Trophoblast cell (in vitro differentiated cells and primary cell): Measurements from ENCODE around the gene SAMD14.

ENCODE experiments used
- DNase-seq, 2 donors: peaks; one replicate each; pipeline ENCODE4 v3.0.0-alpha.2; 2016
- H2AFZ ChIP-seq: 2 replicates; pipeline ENCODE4 v1.6.1; 2013; ENCODE audit warnings: low read length, moderate library complexity, mild to moderate bottlenecking; ENCODE audit not compliant: insufficient read depth, poor library complexity
- H2AK5ac ChIP-seq: 2 replicates; pipeline ENCODE4 v1.6.1; 2013; ENCODE audit warnings: mild to moderate bottlenecking, low read length
- H2BK120ac ChIP-seq: 2 replicates; pipeline ENCODE4 v1.6.1; 2013; ENCODE audit warnings: low read length, mild to moderate bottlenecking, moderate library complexity; ENCODE audit not compliant: insufficient read depth, poor library complexity
- H2BK12ac ChIP-seq: 2 replicates; pipeline ENCODE4 v1.6.1; 2013; ENCODE audit warnings: mild to moderate bottlenecking, low read length, moderate library complexity
- H2BK5ac ChIP-seq: 2 replicates; pipeline ENCODE4 v1.6.1; 2013; ENCODE audit warnings: low read length, low read depth, moderate library complexity, mild to moderate bottlenecking; ENCODE audit not compliant: poor library complexity
- H3K14ac ChIP-seq: 2 replicates; pipeline ENCODE4 v1.6.1; 2013; ENCODE audit warnings: mild to moderate bottlenecking, low read length
- H3K18ac ChIP-seq: 2 replicates; pipeline ENCODE4 v1.6.1; 2013; ENCODE audit warnings: mild to moderate bottlenecking, low read length
- H3K23ac ChIP-seq: 2 replicates; pipeline ENCODE4 v1.6.1; 2013; ENCODE audit warnings: low read length
- H3K27ac ChIP-seq: 2 replicates; pipeline ENCODE4 v1.5.1; 2013; ENCODE audit warnings: low read depth, mild to moderate bottlenecking, inconsistent platforms, low read length, moderate library complexity
- H3K27me3 ChIP-seq: 2 replicates; pipeline ENCODE4 v1.6.1; 2013; ENCODE audit warnings: inconsistent platforms, mild to moderate bottlenecking, low read length, moderate library complexity; ENCODE audit not compliant: insufficient read depth
- H3K36me3 ChIP-seq, 2 experiments: 1 replicate in 1 of 2; 2 replicates in 1 of 2; pipeline ENCODE4 v1.6.1; 2013; ENCODE audit warnings: low read length in 2 of 2, mild to moderate bottlenecking in 2 of 2, moderate library complexity in 1 of 2; ENCODE audit not compliant: insufficient read depth in 2 of 2, control insufficient read depth in 1 of 2
- H3K4ac ChIP-seq: 2 replicates; pipeline ENCODE4 v1.6.1; 2013; ENCODE audit warnings: low read depth, mild to moderate bottlenecking, low read length, moderate library complexity
- H3K4me1 ChIP-seq, 2 experiments: 1 replicate in 1 of 2; 2 replicates in 1 of 2; pipeline ENCODE4 v1.6.1; 2013; ENCODE audit warnings: low read length in 2 of 2, mild to moderate bottlenecking in 2 of 2, moderate library complexity in 1 of 2; ENCODE audit not compliant: insufficient read depth in 2 of 2, control insufficient read depth in 1 of 2
- H3K4me2 ChIP-seq: 2 replicates; pipeline ENCODE4 v1.6.1; 2013; ENCODE audit warnings: inconsistent platforms, mild to moderate bottlenecking, low read length, moderate library complexity
- H3K4me3 ChIP-seq: 2 replicates; pipeline ENCODE4 v1.5.1; 2013; ENCODE audit warnings: mild to moderate bottlenecking, low read depth, low read length, inconsistent platforms
- H3K79me1 ChIP-seq: one replicate; pipeline ENCODE4 v1.6.1; 2013; ENCODE audit warnings: low read length
- H3K79me2 ChIP-seq: 2 replicates; pipeline ENCODE4 v1.6.1; 2013; ENCODE audit warnings: low read length, mild to moderate bottlenecking; ENCODE audit not compliant: control insufficient read depth, insufficient read depth, poor library complexity
- H3K9ac ChIP-seq: 2 replicates; pipeline ENCODE4 v1.6.1; 2013; ENCODE audit warnings: mild to moderate bottlenecking, low read length
- H3K9me3 ChIP-seq: 2 replicates; pipeline ENCODE4 v1.6.1; 2013; ENCODE audit warnings: low read depth, mild to moderate bottlenecking, control low read depth, inconsistent platforms, low read length; ENCODE audit not compliant: insufficient read depth
- H4K12ac ChIP-seq: 2 replicates; pipeline ENCODE4 v1.6.1; 2013; ENCODE audit warnings: low read depth, mild to moderate bottlenecking, low read length, moderate library complexity
- H4K8ac ChIP-seq: 2 replicates; pipeline ENCODE4 v1.6.1; 2013; ENCODE audit warnings: low read depth, mild to moderate bottlenecking, low read length, moderate library complexity
- H4K91ac ChIP-seq: one replicate; pipeline ENCODE4 v1.6.1; 2013; ENCODE audit warnings: low read depth, mild to moderate bottlenecking, low read length, moderate library complexity
- WGBS: extraction: QIAGEN DNeasy Blood & Tissue Kit; methylation state at CpG from one replicate; pipeline ENCODE4 v1.1.7; 2013; ENCODE audit warnings: missing lambda C conversion rate; ENCODE audit not compliant: insufficient read length, insufficient coverage; ENCODE audit errors: extremely low coverage; 5-methylcytosine and 5-hydroxymethylcytosine counted together

Gene SAMD14

GRCh38 chr17:50080096-50080480 is 49.9 kb downstream of the SAMD14 start:
- H2BK12ac ChIP-seq, result no peak overlapping the region
- H3K23ac ChIP-seq, result no peak overlapping the region
- H3K79me1 ChIP-seq, result no peaks in the 10 kb centered on the region
- WGBS, result no CpG with 5 or more reads among the region's 11 CpGs
- H3K18ac ChIP-seq, result no peak overlapping the region
- no peak overlapping the region for H3K27ac ChIP-seq
- no peak overlapping the region for H4K12ac ChIP-seq
- H2BK120ac ChIP-seq, result no peak overlapping the region
- no peak overlapping the region for H4K91ac ChIP-seq
- no peak overlapping the region for H2AK5ac ChIP-seq
- peaks cover 60 to 67% of the 10 kb centered on the region in 2 experiments for H3K36me3 ChIP-seq
- H3K79me2 ChIP-seq, result no peaks in the 10 kb centered on the region
- no peak overlapping the region for H3K14ac ChIP-seq
- H3K4me2 ChIP-seq, result no peak overlapping the region
- H3K9ac ChIP-seq, result no peak overlapping the region
- no peak for DNase-seq
- no peak overlapping the region for H2BK5ac ChIP-seq
- no peaks in the 10 kb centered on the region for H3K27me3 ChIP-seq
- no peak overlapping the region for H4K8ac ChIP-seq
- no peaks in the 10 kb centered on the region for H3K4me1 ChIP-seq
- no peak overlapping the region for H3K4me3 ChIP-seq
- no peaks in the 10 kb centered on the region for H3K9me3 ChIP-seq
- no peak overlapping the region for H2AFZ ChIP-seq
- H3K4ac ChIP-seq, result no peak overlapping the region

GRCh38 chr17:50079334-50080095 is 50.4 kb downstream of the SAMD14 start:
- Histone ChIP-seq H3K4ac (no peak overlapping the region), H3K14ac (no peak overlapping the region), H3K79me1 (no peaks in the 10 kb centered on the region), H2AFZ (no peak overlapping the region), H2BK120ac (no peak overlapping the region), H3K9me3 (no peaks in the 10 kb centered on the region), H3K79me2 (no peaks in the 10 kb centered on the region), H3K27ac (no peak overlapping the region), H3K9ac (no peak overlapping the region), H4K12ac (no peak overlapping the region), H3K18ac (no peak overlapping the region), H3K23ac (no peak overlapping the region), H2AK5ac (no peak overlapping the region), H2BK12ac (no peak overlapping the region), H3K27me3 (no peaks in the 10 kb centered on the region), H3K36me3 (peaks cover 64 to 70% of the 10 kb centered on the region in 2 experiments), H3K4me2 (no peak overlapping the region), H2BK5ac (no peak overlapping the region), H4K8ac (no peak overlapping the region), H3K4me1 (no peaks in the 10 kb centered on the region), H3K4me3 (no peak overlapping the region), H4K91ac (no peak overlapping the region)
- no CpG with 5 or more reads among the region's 12 CpGs for WGBS
- peak; percentile 14 to 39 for DNase-seq

- Histone ChIP-seq H4K12ac (no peak overlapping the region), H3K18ac (no peak overlapping the region), H3K27me3 (no peaks in the 10 kb centered on the region), H2AFZ (no peak overlapping the region), H3K23ac (no peak overlapping the region), H3K9ac (no peak overlapping the region), H2BK5ac (no peak overlapping the region), H2AK5ac (no peak overlapping the region), H3K4ac (no peak overlapping the region), H3K4me3 (no peak overlapping the region), H3K9me3 (no peaks in the 10 kb centered on the region), H4K8ac (no peak overlapping the region), H3K4me1 (no peaks in the 10 kb centered on the region), H3K27ac (no peak overlapping the region), H3K14ac (no peak overlapping the region), H4K91ac (no peak overlapping the region), H3K79me1 (no peaks in the 10 kb centered on the region), H3K36me3 (peaks cover 75 to 80% of the 10 kb centered on the region in 2 experiments), H3K79me2 (no peaks in the 10 kb centered on the region), H2BK12ac (no peak overlapping the region), H3K4me2 (no peak overlapping the region), H2BK120ac (no peak overlapping the region)
- no CpG with 5 or more reads among the region's 4 CpGs for WGBS
- DNase-seq, result no peak
Measured at GRCh38 chr17:50078430-50078829, 51.5 kb downstream of the SAMD14 start.

GRCh38 chr17:50076591-50077235 is 53.2 kb downstream of the SAMD14 start:
- Histone ChIP-seq H3K4me1 (no peaks in the 10 kb centered on the region), H3K27me3 (no peaks in the 10 kb centered on the region), H3K4ac (no peak overlapping the region), H4K12ac (no peak overlapping the region), H2BK12ac (no peak overlapping the region), H3K36me3 (peaks cover 86 to 88% of the 10 kb centered on the region in 2 experiments), H3K79me1 (no peaks in the 10 kb centered on the region), H4K8ac (no peak overlapping the region), H3K4me2 (no peak overlapping the region), H3K79me2 (no peaks in the 10 kb centered on the region), H3K9ac (no peak overlapping the region), H2BK120ac (no peak overlapping the region), H3K23ac (no peak overlapping the region), H2AK5ac (no peak overlapping the region), H2BK5ac (no peak overlapping the region), H3K4me3 (no peak overlapping the region), H2AFZ (no peak overlapping the region), H3K27ac (no peak overlapping the region), H3K9me3 (no peaks in the 10 kb centered on the region), H3K14ac (no peak overlapping the region), H4K91ac (no peak overlapping the region), H3K18ac (no peak overlapping the region)
- peak in 1 of 2 donors; percentile 20 for DNase-seq
- WGBS, result no CpG with 5 or more reads among the region's 39 CpGs
